PC-3 (cell line): ENCODE results near the gene HSD17B14. TPM values are rescaled to one million over a fixed set of nuclear protein-coding genes. Genes with fewer than 3 reads are reported as not detected.

ENCODE experiments used
- ATAC-seq: fragments of 200-7000 bp; cut with Tn5 transposase; 2 replicates; pipeline ENCODE4 v1.9.1; 2020; ENCODE audit warnings: mild to moderate bottlenecking, moderate library complexity
- BruUV-seq: library from RNA; stranded (reverse); fragments of 400-500 nt; replicated peaks from 2 replicates; lab custom pipeline; 2021; lab: Mats Ljungman, UMichigan
- CTCF ChIA-PET: fragments of 300-600 bp; sonication (Branson Sonifier 250); formaldehyde crosslinking; loops from one replicate; lab custom pipeline; 2022; ENCODE audit warnings: antibody characterized with exemption; lab: Charles Lee
- POLR2A ChIA-PET: fragments of 300-600 bp; sonication (Branson Sonifier 250); formaldehyde crosslinking; loops from one replicate; lab custom pipeline; 2022; ENCODE audit warnings: antibody characterized with exemption; ENCODE audit not compliant: unreplicated experiment; lab: Charles Lee
- DNase-seq: peaks from one replicate; pipeline ENCODE4 v3.0.0-alpha.2; 2015
- H2AFZ ChIP-seq: fragments of 300-600 bp; sonication (generic); 2 replicates; pipeline ENCODE4 v1.6.0; 2016; ENCODE audit warnings: antibody characterized with exemption, low read length
- H3F3A ChIP-seq: fragments of 300-600 bp; sonication (generic); one replicate; pipeline ENCODE4 v1.6.0; 2017; ENCODE audit warnings: antibody characterized with exemption, low read length, control low read depth, mild to moderate bottlenecking; ENCODE audit not compliant: unreplicated experiment
- H3K27ac ChIP-seq: fragments of 300-600 bp; sonication (generic); 2 replicates; pipeline ENCODE4 v1.5.1; 2016; ENCODE audit warnings: mild to moderate bottlenecking, low read length
- H3K27me3 ChIP-seq: fragments of 300-600 bp; sonication (generic); 2 replicates; pipeline ENCODE4 v1.6.1; 2016; ENCODE audit warnings: low read length, mixed read lengths
- H3K36me3 ChIP-seq: fragments of 300-600 bp; sonication (generic); 2 replicates; pipeline ENCODE4 v1.6.1; 2016; ENCODE audit warnings: low read depth, mixed run types, low read length, mixed read lengths
- H3K4me1 ChIP-seq: fragments of 300-600 bp; sonication (generic); 2 replicates; pipeline ENCODE4 v1.5.1; 2016; ENCODE audit warnings: low read length; ENCODE audit not compliant: insufficient read depth
- H3K4me2 ChIP-seq: fragments of 300-600 bp; sonication (generic); 2 replicates; pipeline ENCODE4 v1.6.0; 2016; ENCODE audit warnings: low read length
- H3K4me3 ChIP-seq: fragments of 300-600 bp; sonication (generic); 2 replicates; pipeline ENCODE4 v1.5.1; 2016; ENCODE audit warnings: mild to moderate bottlenecking, low read length, mixed read lengths
- H3K79me2 ChIP-seq: fragments of 300-600 bp; sonication (generic); 2 replicates; pipeline ENCODE4 v1.6.1; 2017; ENCODE audit warnings: low read length, mixed read lengths
- H3K9ac ChIP-seq: fragments of 300-600 bp; sonication (generic); 2 replicates; pipeline ENCODE4 v1.6.0; 2016; ENCODE audit warnings: mild to moderate bottlenecking, low read length
- H3K9me2 ChIP-seq: fragments of 300-600 bp; sonication (generic); replicated peaks from 2 replicates; pipeline ENCODE4 v1.6.1; 2016; ENCODE audit warnings: mixed run types, low read length, mixed read lengths
- H3K9me3 ChIP-seq: fragments of 300-600 bp; sonication (generic); 2 replicates; pipeline ENCODE4 v1.6.1; 2016; ENCODE audit warnings: low read length, mixed read lengths
- H4K20me1 ChIP-seq: fragments of 300-600 bp; sonication (generic); 2 replicates; pipeline ENCODE4 v1.6.1; 2016; ENCODE audit warnings: low read length, mixed read lengths
- EZH2 ChIP-seq: fragments of 300-600 bp; sonication (generic); IDR thresholded peaks from one replicate; pipeline ENCODE4 v1.6.1; 2017; ENCODE audit warnings: antibody characterized with exemption, mild to moderate bottlenecking, low read length; ENCODE audit not compliant: unreplicated experiment
- EZH2phosphoT487 ChIP-seq: fragments of 300-600 bp; sonication (generic); IDR thresholded peaks from 2 replicates; pipeline ENCODE4 v1.6.1; 2018; ENCODE audit warnings: mild to moderate bottlenecking, antibody characterized with exemption, low read length, borderline replicate concordance
- intact Hi-C: fragments of 100-400 bp; cut with micrococcal nuclease; formaldehyde crosslinking; loops from 2 replicates; pipeline ENCODE4 v1.9.0; 2023
- total RNA-seq: library from RNA; depleted of rRNA; stranded (reverse); fragments of >200 nt; gene quantifications from 2 replicates; pipeline ENCODE4 v1.2.3, GENCODE V29; 2014
- TF ChIP-seq, protein P1 (sequence below): fragments of 300-600 bp; sonication (generic); conservative IDR thresholded peaks from 2 replicates; pipeline ENCODE4 v1.5.1; 2017; ENCODE audit warnings: antibody characterized with exemption, low read depth, mild to moderate bottlenecking, low read length

Gene HSD17B14
- total RNA-seq, 1 experiment from 2014 or later = 15.0 TPM

DNA sequence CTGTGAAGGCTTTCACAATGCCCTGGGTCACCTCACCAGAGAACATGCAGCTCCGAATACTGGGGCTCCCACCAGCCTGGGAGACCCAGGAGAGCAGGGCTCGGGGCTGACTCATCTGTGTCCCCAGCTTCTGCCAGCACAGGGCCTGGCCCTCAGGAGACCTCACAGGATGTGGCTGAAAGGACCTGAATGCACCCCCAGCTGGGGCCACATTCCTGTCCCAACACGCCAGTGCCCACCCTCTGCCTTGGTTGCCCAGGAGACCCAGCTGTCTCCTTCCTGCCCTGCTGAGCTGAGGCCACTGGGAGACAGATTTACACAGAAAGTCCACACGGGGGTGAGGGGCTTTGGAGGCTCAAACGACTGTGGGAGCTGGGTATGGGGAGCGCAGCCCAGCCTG lies 37.4 kb downstream of the HSD17B14 start:
- TF ChIP-seq, protein P1, sequence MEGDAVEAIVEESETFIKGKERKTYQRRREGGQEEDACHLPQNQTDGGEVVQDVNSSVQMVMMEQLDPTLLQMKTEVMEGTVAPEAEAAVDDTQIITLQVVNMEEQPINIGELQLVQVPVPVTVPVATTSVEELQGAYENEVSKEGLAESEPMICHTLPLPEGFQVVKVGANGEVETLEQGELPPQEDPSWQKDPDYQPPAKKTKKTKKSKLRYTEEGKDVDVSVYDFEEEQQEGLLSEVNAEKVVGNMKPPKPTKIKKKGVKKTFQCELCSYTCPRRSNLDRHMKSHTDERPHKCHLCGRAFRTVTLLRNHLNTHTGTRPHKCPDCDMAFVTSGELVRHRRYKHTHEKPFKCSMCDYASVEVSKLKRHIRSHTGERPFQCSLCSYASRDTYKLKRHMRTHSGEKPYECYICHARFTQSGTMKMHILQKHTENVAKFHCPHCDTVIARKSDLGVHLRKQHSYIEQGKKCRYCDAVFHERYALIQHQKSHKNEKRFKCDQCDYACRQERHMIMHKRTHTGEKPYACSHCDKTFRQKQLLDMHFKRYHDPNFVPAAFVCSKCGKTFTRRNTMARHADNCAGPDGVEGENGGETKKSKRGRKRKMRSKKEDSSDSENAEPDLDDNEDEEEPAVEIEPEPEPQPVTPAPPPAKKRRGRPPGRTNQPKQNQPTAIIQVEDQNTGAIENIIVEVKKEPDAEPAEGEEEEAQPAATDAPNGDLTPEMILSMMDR = no peak
- TF ChIP-seq EZH2phosphoT487 (no peak), EZH2 (no peak)
- no peak overlapping the region for H3K27ac ChIP-seq
- no peaks in the 10 kb centered on the region for H3K27me3 ChIP-seq
- ATAC-seq (no peak), DNase-seq (no peak)
- H2AFZ ChIP-seq = no peak overlapping the region
- no peaks in the 10 kb centered on the region; the same call in 1 of the 2 replicates for H3K36me3 ChIP-seq
- no peak overlapping the region for H3K4me3 ChIP-seq
- BruUV-seq = no TSS peak
- CTCF ChIA-PET = no interaction called here
- no peaks in the 10 kb centered on the region for H3F3A ChIP-seq
- no peaks in the 10 kb centered on the region for H3K9me3 ChIP-seq
- H3K4me2 ChIP-seq = no peak overlapping the region
- intact Hi-C loops = no loop called here
- H4K20me1 ChIP-seq = no peaks in the 10 kb centered on the region
- no peak overlapping the region for H3K9ac ChIP-seq
- H3K79me2 ChIP-seq = no peaks in the 10 kb centered on the region
- H3K9me2 ChIP-seq = no peaks in the 10 kb centered on the region
- POLR2A ChIA-PET = no interaction called here
- no peaks in the 10 kb centered on the region for H3K4me1 ChIP-seq

DNA sequence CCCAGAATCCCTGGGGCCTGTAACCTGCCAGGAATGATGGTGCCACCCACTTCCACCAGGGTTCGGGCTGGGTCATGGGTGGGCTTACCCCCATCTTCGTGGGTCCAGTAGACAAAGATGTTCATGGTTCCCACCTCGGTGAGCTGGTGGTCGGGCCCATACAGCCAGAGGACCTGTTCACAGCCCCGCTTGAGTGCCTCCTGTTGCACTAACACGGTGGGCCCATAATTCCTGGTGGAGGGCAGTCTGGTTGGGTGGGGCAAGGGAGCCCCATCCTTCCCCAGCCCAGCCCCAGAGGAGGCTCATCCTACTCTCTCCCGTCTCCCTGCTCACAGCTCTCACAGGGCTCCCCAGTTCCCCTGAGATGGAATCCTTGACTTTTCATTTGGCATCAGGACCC lies 39.2 kb downstream of the HSD17B14 start:
- DNase-seq = no peak
- ATAC-seq = no peak
- no peak overlapping the region for H3K4me3 ChIP-seq
- ChIA-PET POLR2A (no interaction called here), CTCF (no interaction called here)
- no peaks in the 10 kb centered on the region for H3K79me2 ChIP-seq
- H2AFZ ChIP-seq = no peak overlapping the region
- no peak overlapping the region for H3K9ac ChIP-seq
- H3K27me3 ChIP-seq = no peaks in the 10 kb centered on the region
- H3K9me2 ChIP-seq = no peaks in the 10 kb centered on the region
- no TSS peak for BruUV-seq
- no peaks in the 10 kb centered on the region for H4K20me1 ChIP-seq
- no peak for TF ChIP-seq EZH2
- TF ChIP-seq, protein P1 = no peak
- TF ChIP-seq EZH2phosphoT487 = no peak
- H3K4me1 ChIP-seq = no peaks in the 10 kb centered on the region
- H3K9me3 ChIP-seq = no peaks in the 10 kb centered on the region
- no peak overlapping the region for H3K27ac ChIP-seq
- no peak overlapping the region for H3K4me2 ChIP-seq
- no peaks in the 10 kb centered on the region; the same call in 1 of the 2 replicates for H3K36me3 ChIP-seq
- intact Hi-C loops = no loop called here
- no peaks in the 10 kb centered on the region for H3F3A ChIP-seq

DNA sequence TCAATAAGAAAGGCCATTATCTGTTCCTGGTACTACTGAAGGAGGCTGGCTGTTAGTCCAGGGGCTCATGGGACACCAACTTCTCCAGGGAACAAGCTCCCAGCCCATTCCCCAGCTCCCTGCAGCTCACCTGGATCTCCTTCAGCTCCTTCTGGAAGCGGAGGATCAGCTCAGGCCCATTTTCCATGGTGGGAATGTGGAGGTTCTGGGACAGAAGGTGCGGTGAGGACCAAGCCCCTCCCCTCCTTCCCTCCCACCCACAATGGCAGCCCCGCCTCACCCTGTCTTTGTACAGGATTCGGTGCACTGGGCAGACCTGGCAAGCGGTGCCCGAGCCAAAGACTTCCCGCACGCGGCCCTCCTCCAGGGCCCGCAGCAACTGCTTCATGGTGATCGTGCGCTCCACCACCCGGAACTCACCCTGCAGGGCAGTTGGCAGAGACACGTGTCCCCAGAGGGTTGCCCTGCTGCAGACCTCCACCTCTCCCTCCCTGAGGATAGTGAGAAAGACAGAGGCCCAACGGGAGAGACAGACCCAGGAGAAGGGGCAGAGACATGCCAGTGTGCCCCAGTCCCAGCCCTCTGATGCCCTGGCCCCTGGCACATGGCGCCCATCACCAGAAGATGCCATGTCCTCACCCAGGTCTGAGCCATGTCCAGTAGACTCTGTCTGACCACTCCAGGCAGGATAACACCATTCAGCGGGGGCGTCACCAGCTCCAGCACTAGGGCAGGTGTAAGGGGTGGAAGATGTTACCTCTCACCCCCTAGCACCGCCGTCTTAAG lies 39.8 kb downstream of the HSD17B14 start:
- H3F3A ChIP-seq = no peaks in the 10 kb centered on the region
- ChIA-PET CTCF (no interaction called here), POLR2A (no interaction called here)
- intact Hi-C loops = no loop called here
- H3K79me2 ChIP-seq = no peaks in the 10 kb centered on the region
- no peaks in the 10 kb centered on the region for H3K4me1 ChIP-seq
- DNase-seq = no peak
- no TSS peak for BruUV-seq
- H3K36me3 ChIP-seq = no peaks in the 10 kb centered on the region; the same call in 1 of the 2 replicates
- TF ChIP-seq, protein P1 = no peak
- TF ChIP-seq EZH2 = no peak
- TF ChIP-seq EZH2phosphoT487 = no peak
- no peaks in the 10 kb centered on the region for H3K9me2 ChIP-seq
- ATAC-seq = no peak
- H3K4me3 ChIP-seq = no peak overlapping the region
- no peak overlapping the region for H3K27ac ChIP-seq
- H3K9ac ChIP-seq = no peak overlapping the region
- H3K27me3 ChIP-seq = no peaks in the 10 kb centered on the region
- no peaks in the 10 kb centered on the region for H4K20me1 ChIP-seq
- H3K9me3 ChIP-seq = no peaks in the 10 kb centered on the region
- H2AFZ ChIP-seq = no peak overlapping the region
- no peak overlapping the region for H3K4me2 ChIP-seq
